RPMI8226 (cell line): ENCODE data around the gene RNLS.
"Not testable (repeated sequence)": the region's sequence is repeated elsewhere in the genome, so short reads cannot be mapped to it uniquely, and the experiment has no call there.

Experiments used
- DNase-seq: peaks from one replicate; pipeline ENCODE4 v3.0.0-alpha.2; 2015

Gene RNLS

GRCh38 chr10:88332503-88333247 lies 250.4 kb downstream of the RNLS start:
- DNase-seq: no peak

GRCh38 chr10:88330174-88330573 lies 252.9 kb downstream of the RNLS start:
- DNase-seq: peak; percentile 67

GRCh38 chr10:88322324-88323063 lies 260.6 kb downstream of the RNLS start:
- no peak for DNase-seq

GRCh38 chr10:88319960-88320517 lies 263.1 kb downstream of the RNLS start:
- DNase-seq: no peak

DNA sequence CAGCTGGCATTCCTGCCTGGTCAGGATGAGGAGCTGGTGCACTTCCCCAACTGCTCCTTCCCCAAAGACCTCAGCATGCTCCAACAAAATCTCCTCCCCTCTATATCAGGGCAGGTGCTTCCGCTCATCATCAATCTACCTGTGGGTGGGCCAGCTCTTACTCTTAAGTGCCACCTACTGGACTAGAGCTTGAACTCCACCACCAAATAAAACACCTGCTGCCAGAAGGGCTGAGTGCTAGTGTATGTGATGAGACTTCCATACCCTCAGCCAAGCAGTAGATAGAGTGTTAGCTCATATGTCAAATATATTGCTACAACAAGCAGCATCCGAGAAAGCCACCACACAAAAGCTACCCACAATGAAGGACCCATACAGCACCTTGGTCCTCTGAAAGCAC lies 264.3 kb downstream of the RNLS start:
- DNase-seq: peak; percentile 32

DNA sequence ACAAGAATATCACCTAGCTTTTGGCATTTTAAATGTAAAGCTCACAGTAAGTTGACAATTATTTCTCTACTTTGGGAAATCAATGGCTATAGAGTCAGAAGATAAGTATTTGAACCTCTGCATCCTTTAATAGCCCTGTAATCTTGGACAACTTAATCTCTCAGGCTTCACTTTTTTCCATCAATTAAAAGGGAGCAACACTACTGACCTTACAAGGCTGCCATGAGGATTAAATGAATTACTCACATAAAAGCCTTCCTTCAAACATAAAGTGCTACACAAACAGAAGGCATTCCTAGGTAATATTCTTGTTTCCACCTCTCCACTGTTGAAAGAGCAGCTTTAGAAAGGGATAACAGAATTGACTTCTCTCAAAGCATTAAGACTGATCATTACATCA lies 266.0 kb downstream of the RNLS start:
- no peak for DNase-seq

DNA sequence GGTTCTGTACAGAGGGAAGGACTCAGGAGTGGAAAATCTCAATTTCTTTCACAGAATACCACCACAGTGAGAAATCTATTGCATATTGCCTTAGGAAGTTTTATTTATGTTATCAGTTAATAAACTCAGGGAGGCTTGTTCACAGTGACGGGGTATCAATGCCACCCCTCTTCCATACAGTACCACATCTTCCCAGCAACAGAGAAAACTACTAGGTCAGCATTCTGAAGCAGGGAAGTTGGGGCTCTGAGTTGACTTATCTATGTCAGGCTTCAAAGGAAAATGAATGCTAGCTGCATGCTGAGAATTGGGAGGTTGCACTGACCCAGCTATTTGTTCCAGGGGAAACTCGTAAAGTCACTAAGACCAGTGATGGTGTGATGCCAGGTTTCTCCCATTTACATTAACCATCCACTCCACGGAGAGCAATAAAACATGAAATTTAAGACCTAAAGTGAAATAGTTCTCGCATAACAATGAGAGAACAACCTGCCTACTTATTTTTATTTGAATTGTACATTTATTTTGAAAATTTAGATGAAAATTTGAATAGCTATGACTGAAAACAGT lies 266.7 kb downstream of the RNLS start:
- no peak for DNase-seq

DNA sequence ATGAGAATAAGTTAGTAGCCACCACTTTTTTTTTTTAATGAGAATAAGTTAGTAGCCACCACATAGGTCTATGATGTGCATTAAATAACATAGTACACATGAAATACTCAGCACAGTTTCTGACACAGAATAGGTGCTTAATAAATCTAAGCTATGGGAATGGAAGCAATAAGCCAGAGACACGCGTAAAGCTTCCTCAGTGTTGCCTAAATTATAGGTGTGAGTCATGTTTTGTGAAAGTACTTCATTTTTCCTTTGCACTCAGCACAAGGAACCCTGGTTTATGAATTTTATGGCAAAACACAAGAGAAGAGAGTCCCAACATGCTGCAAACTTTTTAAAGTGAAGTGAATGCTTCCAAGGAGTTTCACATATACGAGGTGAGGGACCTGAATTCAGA lies 267.4 kb downstream of the RNLS start:
- no peak for DNase-seq

- no peak for DNase-seq
Measured at GRCh38 chr10:88314362-88314761, 268.8 kb downstream of the RNLS start.

GRCh38 chr10:88313878-88314277 lies 269.2 kb downstream of the RNLS start:
- no peak for DNase-seq

DNA sequence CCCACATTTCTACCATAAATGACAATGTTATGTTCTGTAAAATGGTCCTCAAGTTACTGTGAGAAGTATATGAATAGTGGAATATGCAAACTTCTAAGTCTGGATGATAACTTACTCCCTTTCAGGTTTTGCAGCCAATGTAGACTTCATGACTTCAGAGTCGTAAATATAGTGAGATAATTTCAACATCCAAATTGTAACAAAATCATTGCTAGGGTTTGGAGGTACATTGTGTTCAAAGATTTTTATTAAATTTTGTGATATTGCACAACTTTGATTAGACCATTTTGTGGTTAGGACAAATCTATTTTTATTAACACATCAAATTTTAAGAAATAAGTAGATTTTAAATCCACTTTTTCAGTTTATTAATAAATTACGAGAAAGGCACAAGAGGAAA lies 270.3 kb downstream of the RNLS start:
- DNase-seq: no peak

GRCh38 chr10:88311264-88311663 lies 271.9 kb downstream of the RNLS start:
- DNase-seq: no peak

GRCh38 chr10:88309365-88309764 lies 273.8 kb downstream of the RNLS start:
- DNase-seq: no peak

GRCh38 chr10:88308361-88308760 lies 274.8 kb downstream of the RNLS start:
- DNase-seq: not testable (repeated sequence)

GRCh38 chr10:88299787-88300186 lies 283.3 kb downstream of the RNLS start:
- DNase-seq: no peak

DNA sequence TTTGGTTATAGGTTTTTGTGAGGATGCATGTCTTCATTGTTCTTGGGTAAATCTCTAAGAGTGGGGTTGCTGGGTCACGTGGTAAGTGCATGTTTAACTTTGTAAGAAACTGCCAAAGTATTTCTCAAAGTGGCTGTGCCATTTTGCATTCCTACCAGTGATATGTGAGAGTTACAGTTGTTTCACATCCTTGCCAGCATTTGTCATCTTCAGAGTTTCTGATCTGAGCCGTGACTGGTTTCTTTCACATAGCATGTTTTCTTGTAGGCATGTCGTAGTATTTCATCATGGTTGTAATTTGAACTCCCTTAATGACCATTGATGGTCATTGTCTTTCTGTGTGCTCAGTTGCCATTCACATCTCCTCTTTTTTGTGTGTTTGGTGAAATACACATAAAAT lies 286.0 kb downstream of the RNLS start:
- no peak for DNase-seq

- no peak for DNase-seq
Measured at GRCh38 chr10:88293651-88294230, 289.4 kb downstream of the RNLS start.

DNA sequence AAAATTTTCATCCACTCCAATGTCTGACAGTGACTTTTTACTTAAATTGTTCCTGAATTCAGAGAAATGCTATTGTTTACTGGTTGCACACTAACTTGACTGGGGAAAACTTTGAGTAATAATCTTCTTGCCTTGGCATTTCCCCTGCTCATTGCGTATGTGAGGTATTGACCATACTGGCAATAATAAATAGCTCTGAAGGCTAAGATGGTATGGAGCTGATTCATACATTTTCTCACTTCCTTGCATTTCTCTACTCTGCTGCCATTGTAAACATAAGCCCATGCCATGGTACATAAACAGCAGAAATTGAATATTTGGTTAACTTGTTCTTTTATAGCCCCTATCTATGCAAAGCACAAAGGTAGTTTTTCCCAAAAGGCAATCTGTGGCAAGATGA lies 290.0 kb downstream of the RNLS start:
- DNase-seq: no peak

GRCh38 chr10:88292185-88292514 lies 291.0 kb downstream of the RNLS start:
- DNase-seq: peak; percentile 11

DNA sequence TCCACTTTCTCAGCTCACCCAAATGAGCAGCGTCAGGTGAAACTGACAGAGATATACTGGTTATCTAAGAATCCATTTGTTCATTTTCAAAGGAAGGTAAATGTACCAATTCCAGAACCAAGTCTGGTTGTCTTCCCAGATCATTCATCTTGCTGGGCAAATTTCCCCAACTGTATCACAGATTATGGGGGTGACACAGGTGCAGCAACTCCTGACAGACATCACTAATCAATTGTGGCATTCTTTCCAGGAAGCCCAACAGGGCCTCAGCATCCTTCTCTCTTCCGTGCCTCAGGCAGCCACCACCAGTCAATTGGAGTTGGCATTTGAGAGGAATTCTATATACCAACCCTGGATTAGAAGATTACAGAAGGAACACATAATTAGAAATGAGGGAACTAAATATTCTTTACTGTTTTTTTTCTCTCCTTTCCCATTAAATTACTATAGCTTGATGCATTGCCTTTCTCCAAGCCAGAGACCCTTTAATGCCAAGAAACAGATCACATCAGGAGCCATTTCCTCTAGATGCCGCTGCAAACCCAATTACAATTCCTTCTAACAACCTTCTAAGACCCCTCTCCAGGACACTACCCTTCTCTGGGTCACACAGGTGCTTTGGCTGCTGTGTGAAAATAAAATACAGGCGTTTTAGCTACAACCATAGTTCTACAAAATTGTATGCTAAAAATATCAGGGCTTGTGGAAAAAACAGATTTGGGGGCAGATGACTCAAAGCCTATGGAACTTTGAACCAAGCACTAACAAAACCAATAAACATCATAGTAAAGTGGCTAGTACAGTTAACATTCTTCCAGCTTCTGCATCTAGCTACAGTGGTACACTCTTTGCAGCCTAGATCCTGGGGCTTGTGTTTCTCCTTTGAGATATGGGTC lies 291.6 kb downstream of the RNLS start:
- DNase-seq: no peak

DNA sequence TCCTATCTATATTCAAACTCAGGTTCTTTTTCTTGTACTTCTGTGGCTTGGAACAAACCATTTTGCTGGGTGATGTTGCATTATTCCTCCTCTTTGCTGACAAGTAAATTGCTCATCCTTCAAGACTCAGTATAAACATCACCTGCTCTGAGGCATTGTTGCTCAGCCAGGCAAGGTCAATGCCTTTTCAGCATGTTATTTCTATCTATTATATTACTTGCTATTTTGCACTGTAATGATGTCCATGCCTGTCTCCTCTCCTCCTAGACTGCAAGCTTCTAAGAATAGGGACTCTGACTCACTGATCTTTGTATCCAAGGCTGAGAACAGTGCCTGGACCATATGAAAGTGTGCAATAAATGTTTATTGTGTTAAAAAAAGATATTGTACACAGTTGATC lies 293.8 kb downstream of the RNLS start:
- DNase-seq: no peak

GRCh38 chr10:88288320-88289059 lies 294.6 kb downstream of the RNLS start:
- DNase-seq: no peak
